Neural progenitor cell (in vitro differentiated cells): ENCODE data around the gene PHACTR1. TPM values are rescaled to one million over a fixed set of nuclear protein-coding genes. Genes with fewer than 3 reads are reported as not detected.
A peak's percentile ranks its signal among the peaks of the same experiment; 100 is the strongest.

Experiments used
- DNase-seq: peaks from one replicate; pipeline ENCODE4 v3.0.0-alpha.2; 2016; ENCODE audit warnings: low spot score
- H2AFZ ChIP-seq: fragments of 200-600 bp; sonication (generic); replicated peaks from 2 replicates; pipeline ENCODE4 v1.6.1; 2016; ENCODE audit warnings: antibody characterized with exemption
- H3F3A ChIP-seq: fragments of 200-600 bp; sonication (generic); 2 replicates; pipeline ENCODE4 v1.6.1; 2016; ENCODE audit warnings: antibody characterized with exemption, low read depth
- H3K27ac ChIP-seq: fragments of 200-600 bp; sonication (generic); 2 replicates; pipeline ENCODE4 v1.5.1; 2016; ENCODE audit warnings: mild to moderate bottlenecking
- H3K27me3 ChIP-seq: fragments of 200-600 bp; sonication (generic); 2 replicates; pipeline ENCODE4 v1.6.1; 2016; ENCODE audit warnings: mild to moderate bottlenecking, moderate library complexity
- H3K36me3 ChIP-seq: fragments of 200-600 bp; sonication (generic); 2 replicates; pipeline ENCODE4 v1.5.1; 2016
- H3K4me1 ChIP-seq: fragments of 200-600 bp; sonication (generic); 2 replicates; pipeline ENCODE4 v1.6.1; 2016; ENCODE audit warnings: mixed run types
- H3K4me2 ChIP-seq: fragments of 200-600 bp; sonication (generic); 2 replicates; pipeline ENCODE4 v1.6.1; 2016
- H3K4me3 ChIP-seq: fragments of 200-600 bp; sonication (generic); 2 replicates; pipeline ENCODE4 v1.5.1; 2016
- H3K79me2 ChIP-seq: fragments of 200-600 bp; sonication (generic); 2 replicates; pipeline ENCODE4 v1.6.1; 2016; ENCODE audit warnings: low read depth
- H3K9ac ChIP-seq: fragments of 200-600 bp; sonication (generic); 2 replicates; pipeline ENCODE4 v1.6.1; 2016
- H3K9me3 ChIP-seq: fragments of 200-600 bp; sonication (generic); 2 replicates; pipeline ENCODE4 v1.5.1; 2016; ENCODE audit warnings: low read depth
- H4K20me1 ChIP-seq: fragments of 200-600 bp; sonication (generic); 2 replicates; pipeline ENCODE4 v1.6.1; 2016; ENCODE audit warnings: low read depth
- H3K27ac Mint-ChIP-seq: 3 replicates; pipeline ENCODE4 v1.8.0; 2021; ENCODE audit warnings: mixed read lengths
- H3K27me3 Mint-ChIP-seq: 2 replicates; pipeline ENCODE4 v1.8.0; 2022; ENCODE audit warnings: low read depth, mild to moderate bottlenecking, inconsistent platforms, moderate library complexity, mixed read lengths; ENCODE audit not compliant: insufficient read depth
- H3K36me3 Mint-ChIP-seq: 3 replicates; pipeline ENCODE4 v1.8.0; 2021; ENCODE audit warnings: mixed read lengths
- H3K4me1 Mint-ChIP-seq: 3 replicates; pipeline ENCODE4 v1.8.0; 2021; ENCODE audit warnings: mixed read lengths
- H3K4me3 Mint-ChIP-seq: 3 replicates; pipeline ENCODE4 v1.8.0; 2021; ENCODE audit warnings: mild to moderate bottlenecking, moderate library complexity, mixed read lengths
- H3K9me3 Mint-ChIP-seq: 3 replicates; pipeline ENCODE4 v1.8.0; 2020; ENCODE audit warnings: mixed read lengths
- CTCF ChIP-seq: fragments of 200-600 bp; sonication (generic); IDR thresholded peaks from 2 replicates; pipeline ENCODE4 v1.5.1; 2017; ENCODE audit warnings: antibody characterized with exemption, mild to moderate bottlenecking
- EZH2 ChIP-seq: fragments of 200-600 bp; sonication (generic); IDR thresholded peaks from 2 replicates; pipeline ENCODE4 v1.6.1; 2017; ENCODE audit warnings: antibody characterized with exemption, mild to moderate bottlenecking, moderate library complexity
- EZH2phosphoT487 ChIP-seq: fragments of 200-600 bp; sonication (generic); IDR thresholded peaks from 2 replicates; pipeline ENCODE4 v1.6.1; 2017; ENCODE audit warnings: antibody characterized with exemption
- total RNA-seq: library from RNA; depleted of rRNA; stranded (reverse); fragments of >200 nt; gene quantifications from 2 replicates; pipeline ENCODE4 v1.2.3, GENCODE V29; 2015; ENCODE audit warnings: low replicate concordance

Gene PHACTR1
- total RNA-seq, 1 donor from 2014 or later = 2.4 TPM

GRCh38 chr6:13166916-13167315 is 450.3 kb downstream of the PHACTR1 start:
- Histone ChIP-seq H4K20me1 (no peaks in the 10 kb centered on the region), H3K4me2 (no peak overlapping the region), H3K9ac (no peak overlapping the region), H3K27ac (no peak overlapping the region), H3K79me2 (no peaks in the 10 kb centered on the region), H2AFZ (no peak overlapping the region), H3K27me3 (no peaks in the 10 kb centered on the region), H3K4me3 (no peak overlapping the region), H3K4me1 (no peaks in the 10 kb centered on the region), H3F3A (no peaks in the 10 kb centered on the region), H3K9me3 (no peaks in the 10 kb centered on the region), H3K36me3 (no peaks in the 10 kb centered on the region)
- Mint-ChIP-seq H3K4me1 (peaks cover 12% of the 10 kb centered on the region), H3K27me3 (no peaks in the 10 kb centered on the region), H3K4me3 (no peak overlapping the region), H3K27ac (no peak overlapping the region), H3K9me3 (no peaks in the 10 kb centered on the region), H3K36me3 (no peaks in the 10 kb centered on the region)
- no peak for TF ChIP-seq CTCF
- TF ChIP-seq EZH2 = no peak
- no peak for TF ChIP-seq EZH2phosphoT487
- no peak for DNase-seq

GRCh38 chr6:13172291-13172690 is 455.7 kb downstream of the PHACTR1 start:
- Mint-ChIP-seq H3K36me3 (no peaks in the 10 kb centered on the region), H3K4me1 (peaks cover 11% of the 10 kb centered on the region), H3K27me3 (peaks cover 3% of the 10 kb centered on the region), H3K4me3 (no peak overlapping the region), H3K27ac (no peak overlapping the region), H3K9me3 (no peaks in the 10 kb centered on the region)
- Histone ChIP-seq H2AFZ (no peak overlapping the region), H3K9ac (no peak overlapping the region), H3K4me1 (peaks cover 9% of the 10 kb centered on the region), H3K4me3 (no peak overlapping the region), H3K36me3 (no peaks in the 10 kb centered on the region), H3K27me3 (no peaks in the 10 kb centered on the region), H4K20me1 (no peaks in the 10 kb centered on the region), H3F3A (no peaks in the 10 kb centered on the region), H3K79me2 (no peaks in the 10 kb centered on the region), H3K9me3 (no peaks in the 10 kb centered on the region), H3K4me2 (no peak overlapping the region), H3K27ac (no peak overlapping the region)
- DNase-seq = no peak
- TF ChIP-seq EZH2phosphoT487 = no peak
- TF ChIP-seq CTCF = no peak
- TF ChIP-seq EZH2 = no peak

- Mint-ChIP-seq H3K9me3 (no peaks in the 10 kb centered on the region), H3K36me3 (no peaks in the 10 kb centered on the region), H3K4me1 (peaks cover 12% of the 10 kb centered on the region), H3K4me3 (no peak overlapping the region), H3K27me3 (peaks cover 5% of the 10 kb centered on the region), H3K27ac (peak overlapping the region; percentile 36)
- Histone ChIP-seq H3K4me1 (peaks cover 9% of the 10 kb centered on the region), H3K27me3 (no peaks in the 10 kb centered on the region), H3K9ac (no peak overlapping the region), H2AFZ (no peak overlapping the region), H3K79me2 (no peaks in the 10 kb centered on the region), H3K4me2 (no peak overlapping the region), H3K4me3 (no peak overlapping the region), H4K20me1 (no peaks in the 10 kb centered on the region), H3K27ac (no peak overlapping the region), H3K36me3 (no peaks in the 10 kb centered on the region), H3F3A (no peaks in the 10 kb centered on the region), H3K9me3 (no peaks in the 10 kb centered on the region)
- DNase-seq = no peak
- TF ChIP-seq EZH2phosphoT487 (no peak), EZH2 (no peak), CTCF (no peak)
These were observed 458.5 kb downstream of the PHACTR1 start for GRCh38 chr6:13175087-13175486.
